Gastroesophageal sphincter (tissue), 4 donors: ENCODE data around the gene BNIP5. TPM values are rescaled to one million over a fixed set of nuclear protein-coding genes. Genes with fewer than 3 reads are reported as not detected.

ENCODE experiments used
- ATAC-seq: fragments of 150-250 bp; one replicate; pipeline ENCODE4 v1.9.1; 2016; ENCODE audit warnings: mild to moderate bottlenecking, moderate library complexity
- H3K27ac ChIP-seq, 4 donors: fragments of 200-600 bp; sonication (generic) in 3 of 4; 1 replicate in 3 of 4; 2 replicates in 1 of 4; pipeline ENCODE4 v1.5.1; 2016 to 2019
- H3K27me3 ChIP-seq: fragments of 200-600 bp; sonication (generic); one replicate; pipeline ENCODE4 v1.5.1; 2019
- H3K36me3 ChIP-seq, 2 donors: fragments of 200-600 bp; sonication (generic); one replicate each; pipeline ENCODE4 v1.5.1; 2019; ENCODE audit warnings: control low read depth in 1 of 2
- H3K4me1 ChIP-seq, 3 donors: fragments of 200-600 bp; sonication (generic); 1 replicate in 2 of 3; 2 replicates in 1 of 3; pipeline ENCODE4 v1.5.1; 2016 to 2019; ENCODE audit warnings: control low read depth in 2 of 3
- H3K4me3 ChIP-seq, 2 donors: fragments of 200-600 bp; sonication (generic); one replicate each; pipeline ENCODE4 v1.5.1; 2019; ENCODE audit warnings: mild to moderate bottlenecking in 1 of 2, moderate library complexity in 1 of 2
- H3K9me3 ChIP-seq, 3 donors: fragments of 200-600 bp; sonication (generic); one replicate each; pipeline ENCODE4 v1.5.1; 2017 to 2019; ENCODE audit warnings: control low read depth in 2 of 3
- EP300 ChIP-seq: sonication (generic); formaldehyde crosslinking; IDR thresholded peaks from one replicate; pipeline ENCODE4 v1.6.1; 2017; ENCODE audit warnings: antibody characterized with exemption, mild to moderate bottlenecking
- POLR2A ChIP-seq, 2 donors: fragments of 450-650 bp; IDR thresholded peaks; one replicate each; pipeline ENCODE4 v1.6.1; 2017; ENCODE audit warnings: antibody characterized with exemption in 2 of 2, mild to moderate bottlenecking in 2 of 2, moderate library complexity in 1 of 2
- POLR2AphosphoS5 ChIP-seq: sonication (generic); formaldehyde crosslinking; IDR thresholded peaks from one replicate; pipeline ENCODE4 v1.6.1; 2017; ENCODE audit warnings: antibody characterized with exemption
- WGBS, 2 donors: methylation state at CpG; one replicate each; pipeline ENCODE4 v1.1.5; 2018; ENCODE audit warnings: low coverage in 1 of 2; 5-methylcytosine and 5-hydroxymethylcytosine counted together
- total RNA-seq, 4 donors: library from RNA; depleted of rRNA; stranded (reverse); fragments of >200 nt; gene quantifications; one replicate each; pipeline ENCODE4 v1.1.0, GENCODE V29; 2016
- TF ChIP-seq, protein P1 (sequence below), 4 experiments: fragments of 200-600 bp in 2 of 4; fragments of 450-650 bp in 2 of 4; sonication (generic) in 1 of 4; IDR thresholded peaks; one replicate each; pipeline ENCODE4 v1.5.1; 2017 to 2019; ENCODE audit warnings: antibody characterized with exemption in 4 of 4, mild to moderate bottlenecking in 2 of 4, moderate library complexity in 2 of 4

BNIP5 gene
- total RNA-seq, 4 donors from 2014 or later = not detected

- TF ChIP-seq, protein P1, sequence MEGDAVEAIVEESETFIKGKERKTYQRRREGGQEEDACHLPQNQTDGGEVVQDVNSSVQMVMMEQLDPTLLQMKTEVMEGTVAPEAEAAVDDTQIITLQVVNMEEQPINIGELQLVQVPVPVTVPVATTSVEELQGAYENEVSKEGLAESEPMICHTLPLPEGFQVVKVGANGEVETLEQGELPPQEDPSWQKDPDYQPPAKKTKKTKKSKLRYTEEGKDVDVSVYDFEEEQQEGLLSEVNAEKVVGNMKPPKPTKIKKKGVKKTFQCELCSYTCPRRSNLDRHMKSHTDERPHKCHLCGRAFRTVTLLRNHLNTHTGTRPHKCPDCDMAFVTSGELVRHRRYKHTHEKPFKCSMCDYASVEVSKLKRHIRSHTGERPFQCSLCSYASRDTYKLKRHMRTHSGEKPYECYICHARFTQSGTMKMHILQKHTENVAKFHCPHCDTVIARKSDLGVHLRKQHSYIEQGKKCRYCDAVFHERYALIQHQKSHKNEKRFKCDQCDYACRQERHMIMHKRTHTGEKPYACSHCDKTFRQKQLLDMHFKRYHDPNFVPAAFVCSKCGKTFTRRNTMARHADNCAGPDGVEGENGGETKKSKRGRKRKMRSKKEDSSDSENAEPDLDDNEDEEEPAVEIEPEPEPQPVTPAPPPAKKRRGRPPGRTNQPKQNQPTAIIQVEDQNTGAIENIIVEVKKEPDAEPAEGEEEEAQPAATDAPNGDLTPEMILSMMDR (IDR thresholded peaks at IDR 0.05) = no peak
- no peak for TF ChIP-seq POLR2A (IDR thresholded peaks at IDR 0.05)
- no peak for TF ChIP-seq POLR2AphosphoS5
- no peak for TF ChIP-seq EP300
- H3K4me1 ChIP-seq = no peaks in the 10 kb centered on the region
- peaks cover 48% of the 10 kb centered on the region for H3K27me3 ChIP-seq
- no peak overlapping the region for H3K4me3 ChIP-seq
- 67 to 71% methylated on average over 4 of the region's 5 CpGs for WGBS, 2 donors
- H3K27ac ChIP-seq = no peak overlapping the region
- H3K36me3 ChIP-seq = no peaks in the 10 kb centered on the region
- no peak for ATAC-seq
- peaks cover 0 to 12% (median 0%) of the 10 kb centered on the region in 3 donors for H3K9me3 ChIP-seq
Measured at GRCh38 chr6:36286858-36287257, 49.8 kb downstream of the BNIP5 start.

DNA sequence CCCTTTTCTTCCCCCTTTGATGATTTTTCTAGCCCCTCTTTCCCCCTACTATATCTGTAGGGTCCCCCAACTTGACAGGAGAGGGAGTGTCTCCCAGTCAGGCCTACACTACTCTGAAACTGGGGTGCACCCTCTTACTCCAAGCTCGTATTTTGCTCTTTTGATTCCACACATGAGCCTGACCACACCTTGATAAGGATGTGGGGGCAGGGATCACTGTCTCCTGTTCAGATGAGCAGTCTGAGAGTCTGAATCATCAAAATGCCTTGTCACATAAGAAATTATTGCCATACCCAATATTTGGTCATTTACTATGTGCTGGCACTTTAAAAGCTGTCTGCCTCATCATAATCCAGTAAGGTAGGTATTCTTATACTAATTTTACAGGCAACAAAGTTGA lies 50.9 kb downstream of the BNIP5 start:
- WGBS, 2 donors = 89 to 100% methylated on average over 1 of the region's 1 CpG
- H3K4me1 ChIP-seq = no peaks in the 10 kb centered on the region
- peaks cover 37% of the 10 kb centered on the region for H3K27me3 ChIP-seq
- H3K36me3 ChIP-seq = no peaks in the 10 kb centered on the region
- no peak for TF ChIP-seq POLR2AphosphoS5
- no peak for TF ChIP-seq POLR2A (IDR thresholded peaks at IDR 0.05)
- no peak for TF ChIP-seq EP300
- TF ChIP-seq, protein P1 (IDR thresholded peaks at IDR 0.05) = no peak
- no peak for ATAC-seq
- H3K27ac ChIP-seq = no peak overlapping the region
- peaks cover 0 to 12% (median 0%) of the 10 kb centered on the region in 3 donors for H3K9me3 ChIP-seq
- H3K4me3 ChIP-seq = no peak overlapping the region

GRCh38 chr6:36285187-36285671 lies 51.5 kb downstream of the BNIP5 start:
- WGBS, 2 donors = 34 to 41% methylated on average over 5 to 7 of the region's 26 CpGs

DNA sequence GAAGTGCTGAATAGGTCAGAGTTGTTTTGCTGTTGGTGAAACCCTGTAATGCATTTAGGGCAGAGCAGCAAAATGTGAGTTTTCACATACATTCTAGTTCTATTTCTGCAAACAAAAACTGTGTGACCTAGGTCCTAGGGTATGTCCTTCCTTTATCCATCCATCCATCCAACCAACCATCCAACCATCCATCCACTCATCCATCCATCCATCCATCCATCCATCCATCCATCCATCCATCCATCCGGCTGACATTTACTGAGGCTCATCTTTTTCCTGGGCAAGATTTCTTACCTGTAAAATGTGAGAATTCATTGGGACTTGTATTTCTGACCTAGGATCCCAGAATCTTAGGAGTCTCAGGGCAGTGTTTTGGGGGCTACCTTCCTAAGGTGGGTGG lies 52.3 kb downstream of the BNIP5 start:
- peaks cover 43% of the 10 kb centered on the region for H3K27me3 ChIP-seq
- no peaks in the 10 kb centered on the region for H3K36me3 ChIP-seq
- 100% methylated on average over 1 of the region's 1 CpG for WGBS, 2 donors

More at GRCh38 chr6:36285187-36285671, 51.5 kb downstream of the BNIP5 start:
- Histone ChIP-seq H3K9me3 (peaks cover 0 to 12% (median 0%) of the 10 kb centered on the region in 3 donors), H3K4me3 (no peak overlapping the region), H3K36me3 (no peaks in the 10 kb centered on the region), H3K4me1 (no peaks in the 10 kb centered on the region), H3K27me3 (peaks cover 38% of the 10 kb centered on the region), H3K27ac (no peak overlapping the region)
- no peak for TF ChIP-seq POLR2A (IDR thresholded peaks at IDR 0.05)
- TF ChIP-seq POLR2AphosphoS5 = no peak
- TF ChIP-seq, protein P1 (IDR thresholded peaks at IDR 0.05) = no peak
- no peak for TF ChIP-seq EP300
- ATAC-seq = no peak

DNA sequence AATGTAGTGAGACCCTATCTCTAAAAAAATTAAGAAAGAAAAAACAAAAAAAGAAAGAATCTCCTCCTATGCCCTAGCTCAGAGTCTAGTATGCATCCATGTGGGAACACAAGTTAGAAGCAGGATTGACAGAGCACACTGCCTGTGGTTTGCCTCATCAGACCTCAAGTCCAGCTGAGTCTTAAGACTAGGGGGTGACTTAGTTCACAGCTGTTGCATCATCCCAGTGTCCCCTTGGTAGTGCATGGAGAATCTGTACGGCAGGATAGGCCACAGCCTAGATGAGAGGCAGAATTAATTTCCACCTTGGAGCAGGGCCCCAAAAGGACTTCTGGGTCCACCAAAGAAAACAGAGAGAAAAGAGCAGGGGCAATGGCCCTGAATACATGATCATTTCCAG lies 53.1 kb downstream of the BNIP5 start:
- H3K27me3 ChIP-seq = peaks cover 43% of the 10 kb centered on the region
- no peaks in the 10 kb centered on the region for H3K36me3 ChIP-seq
- peaks cover 0 to 12% (median 0%) of the 10 kb centered on the region in 3 donors for H3K9me3 ChIP-seq
- no peaks in the 10 kb centered on the region for H3K4me1 ChIP-seq
- no peak for ATAC-seq
- TF ChIP-seq POLR2A (IDR thresholded peaks at IDR 0.05) (no peak), POLR2AphosphoS5 (no peak), EP300 (no peak)
- TF ChIP-seq, protein P1 (IDR thresholded peaks at IDR 0.05) = no peak
- H3K4me3 ChIP-seq = no peak overlapping the region
- no peak overlapping the region for H3K27ac ChIP-seq
- 86 to 100% methylated on average over 1 of the region's 1 CpG for WGBS, 2 donors

More for the DNA sequence above, 52.3 kb downstream of the BNIP5 start:
- Histone ChIP-seq H3K4me1 (no peaks in the 10 kb centered on the region), H3K9me3 (peaks cover 0 to 12% (median 0%) of the 10 kb centered on the region in 3 donors), H3K27ac (no peak overlapping the region), H3K4me3 (no peak overlapping the region)
- no peak for ATAC-seq
- TF ChIP-seq, protein P1 (IDR thresholded peaks at IDR 0.05) = no peak
- no peak for TF ChIP-seq POLR2A (IDR thresholded peaks at IDR 0.05)
- no peak for TF ChIP-seq POLR2AphosphoS5
- no peak for TF ChIP-seq EP300
